K562 (cell line): Measurements from ENCODE around the gene VDR. TPM values are rescaled to one million over a fixed set of nuclear protein-coding genes. Genes with fewer than 3 reads are reported as not detected.

ENCODE experiments used
- ATAC-seq: fragments of 200-7000 bp; cut with Tn5 transposase; 3 replicates; pipeline ENCODE4 v1.9.1; 2020; ENCODE audit warnings: moderate library complexity
- BruUV-seq: library from RNA; stranded (reverse); fragments of 400-500 nt; replicated peaks from 2 replicates; lab custom pipeline; 2021; lab: Mats Ljungman, UMichigan
- CTCF ChIA-PET: fragments of 300-600 bp; formaldehyde crosslinking; extraction: SDS; loops from one replicate; lab custom pipeline; 2021; ENCODE audit warnings: low intra/inter-chr PET ratio; lab: Yijun Ruan, JAX
- POLR2A ChIA-PET: fragments of 300-600, 350-650 bp; sonication (Branson Sonifier 250); formaldehyde crosslinking; extraction: SDS; loops from one replicate; lab custom pipeline; 2021; ENCODE audit warnings: antibody characterized with exemption, inconsistent platforms; lab: Yijun Ruan, JAX
- DNase-seq, 4 experiments: peaks; one replicate each; pipeline versions ENCODE4 v3.0.0 to v3.0.0-alpha.2; 2011 to 2018; ENCODE audit warnings: low spot score in 3 of 4, mixed read lengths in 3 of 4; ENCODE audit errors: extremely low read depth in 1 of 4
- FAIRE-seq: peaks from 2 replicates; lab custom pipeline; 2011; peaks lifted over from hg19 to GRCh38; lab: Jason Lieb, UNC
- H2AFZ ChIP-seq: 2 replicates; pipeline ENCODE4 v1.6.0; 2011; ENCODE audit warnings: low read depth, low read length, control low read depth, inconsistent platforms
- H3K27ac ChIP-seq: fragments of 200-600 bp; 3 replicates; pipeline ENCODE4 v1.8.0; 2011; ENCODE audit warnings: low read depth, mild to moderate bottlenecking, control low read depth, inconsistent platforms, low read length, moderate library complexity, mixed read lengths; ENCODE audit errors: extremely low read depth
- H3K27me3 ChIP-seq, 2 experiments: fragments of 300-600 bp in 1 of 2; 2 replicates in 1 of 2; 3 replicates in 1 of 2; pipeline versions ENCODE4 v1.6.0 to v1.8.0; 2011; ENCODE audit warnings: inconsistent platforms in 2 of 2, low read length in 2 of 2, mild to moderate bottlenecking in 1 of 2, mixed read lengths in 1 of 2, moderate library complexity in 1 of 2; ENCODE audit not compliant: control insufficient read depth in 2 of 2, insufficient read depth in 2 of 2
- H3K36me3 ChIP-seq: fragments of 300-600 bp; 3 replicates; pipeline ENCODE4 v1.8.0; 2011; ENCODE audit warnings: mild to moderate bottlenecking, low read length, inconsistent platforms; ENCODE audit not compliant: control insufficient read depth, insufficient read depth
- H3K4me1 ChIP-seq, 2 experiments: fragments of 200-600 bp in 1 of 2; replicated peaks in 1 of 2; 2 replicates in 1 of 2; 3 replicates in 1 of 2; pipeline versions ENCODE4 v1.5.1 to v1.8.0; 2011; ENCODE audit warnings: inconsistent platforms in 2 of 2, low read length in 2 of 2, mild to moderate bottlenecking in 1 of 2, mixed read lengths in 1 of 2, moderate library complexity in 1 of 2; ENCODE audit not compliant: control insufficient read depth in 2 of 2, insufficient read depth in 2 of 2
- H3K4me2 ChIP-seq: 2 replicates; pipeline ENCODE4 v1.6.1; 2011; ENCODE audit warnings: low read length, control low read depth, inconsistent platforms, mixed read lengths; ENCODE audit not compliant: insufficient read depth
- H3K4me3 ChIP-seq: fragments of 200-600 bp; sonication (generic), shearing (Covaris generic); 2 replicates; pipeline ENCODE4 v1.5.1; 2016; ENCODE audit warnings: control low read depth, inconsistent platforms
- H3K79me2 ChIP-seq: fragments of 200-600 bp; 3 replicates; pipeline ENCODE4 v1.8.0; 2011; ENCODE audit warnings: low read length, inconsistent platforms; ENCODE audit not compliant: control insufficient read depth, insufficient read depth
- H3K9ac ChIP-seq, 2 experiments: 2 replicates each; pipeline versions ENCODE4 v1.6.0 to v1.6.1; 2011; ENCODE audit warnings: low read depth in 2 of 2, low read length in 2 of 2, control low read depth in 1 of 2, inconsistent platforms in 1 of 2, mild to moderate bottlenecking in 1 of 2, mixed read lengths in 1 of 2; ENCODE audit not compliant: insufficient read depth in 1 of 2
- H3K9me1 ChIP-seq: one replicate; pipeline ENCODE4 v1.6.0; 2011; ENCODE audit warnings: inconsistent platforms, mild to moderate bottlenecking, low read length, moderate library complexity; ENCODE audit not compliant: control insufficient read depth, insufficient read depth
- H3K9me3 ChIP-seq: replicated peaks from 2 replicates; pipeline ENCODE4 v1.5.1; 2011; ENCODE audit warnings: low read depth, low read length, inconsistent platforms; ENCODE audit not compliant: control insufficient read depth, insufficient read depth
- H4K20me1 ChIP-seq: replicated peaks from 2 replicates; pipeline ENCODE4 v1.6.1; 2011; ENCODE audit warnings: low read length, inconsistent platforms, mixed read lengths; ENCODE audit not compliant: control insufficient read depth, insufficient read depth
- CC2D1A ChIP-seq: fragments of 450-650 bp; IDR thresholded peaks from 2 replicates; pipeline ENCODE4 v1.6.1; 2017; ENCODE audit warnings: mild to moderate bottlenecking
- MYC ChIP-seq, 2 experiments: fragments of 250-450 bp in 1 of 2; sonication (Bioruptor Pico) in 1 of 2; IDR thresholded peaks; 2 replicates each; pipeline versions ENCODE4 v1.5.1 to v1.6.1; 2012 to 2021; ENCODE audit warnings: low read depth in 2 of 2, borderline replicate concordance in 1 of 2, improper control_type of control experiment in 1 of 2, low read length in 1 of 2, mild to moderate bottlenecking in 1 of 2, moderate library complexity in 1 of 2
- NFATC3 ChIP-seq: fragments of 450-650 bp; IDR thresholded peaks from 2 replicates; pipeline ENCODE4 v1.6.1; 2017; ENCODE audit warnings: mild to moderate bottlenecking
- OTX1 ChIP-seq: fragments of 450-650 bp; formaldehyde crosslinking; IDR thresholded peaks from 2 replicates; pipeline ENCODE4 v1.4.0; 2022; ENCODE audit warnings: mild to moderate bottlenecking
- RUNX1 ChIP-seq: sonication (generic); IDR thresholded peaks from 2 replicates; pipeline ENCODE4 v1.6.1; 2016; ENCODE audit warnings: antibody characterized with exemption, low read depth
- SMAD4 ChIP-seq: fragments of 250-450 bp; sonication (Bioruptor Pico); conservative IDR thresholded peaks from 2 replicates; pipeline ENCODE4 v1.8.0; 2021; ENCODE audit warnings: inconsistent platforms, mild to moderate bottlenecking, moderate library complexity
- TAF15 ChIP-seq: fragments of 200-400 bp; formaldehyde crosslinking; IDR thresholded peaks from 2 replicates; pipeline ENCODE4 v1.6.1; 2017; ENCODE audit warnings: mild to moderate bottlenecking, low read depth, low read length, moderate library complexity
- WGBS: fragments of 100-300 bp; shearing (Covaris generic); methylation state at CpG from one replicate; pipeline ENCODE4 v1.1.6; 2016; ENCODE audit warnings: low coverage, mixed read lengths; ENCODE audit not compliant: insufficient coverage; ENCODE audit errors: missing lambda C conversion rate; 5-methylcytosine and 5-hydroxymethylcytosine counted together
- in situ Hi-C: fragments of 300-500 bp; cut with MboI; formaldehyde crosslinking; loops from 4 replicates; pipeline ENCODE4 v1.15.0; 2018; ENCODE audit warnings: inconsistent platforms, mixed read lengths
- intact Hi-C: fragments of 100-400 bp; cut with micrococcal nuclease; formaldehyde crosslinking; loops from 2 replicates; pipeline ENCODE4 v1.14.2; 2022
- polyA plus RNA-seq, 8 experiments: library from polyadenylated mRNA; depleted of rRNA in 4 of 8; stranded (reverse) in 5 of 8; unstranded in 3 of 8; fragments of >200 nt; fragmentation: Nextera tagmentation in 2 of 8; fragmentation: Illumina TruSeq in 1 of 8; extraction: Ambion mirVana in 2 of 8; extraction: Trizol in 1 of 8; gene quantifications; 2 replicates each; pipeline versions ENCODE4 v1.2.1 to v1.2.3, GENCODE V29; 2011 to 2014; ENCODE audit warnings: inconsistent platforms in 1 of 8, missing spikeins in 1 of 8
- total RNA-seq, 7 experiments: library from RNA; depleted of rRNA in 6 of 7; stranded (reverse); fragments of >200 nt in 6 of 7; fragmentation: Illumina TruSeq in 2 of 7; extraction: Trizol in 2 of 7; gene quantifications; 2 replicates each; pipeline versions ENCODE4 v1.2.1 to v1.2.3, GENCODE V29; 2011 to 2021; ENCODE audit warnings: low replicate concordance in 1 of 7
- TF ChIP-seq, protein P1 (sequence below): fragments of 450-650 bp; IDR thresholded peaks from 2 replicates; pipeline ENCODE4 v1.6.1; 2017; ENCODE audit warnings: antibody characterized with exemption

Gene VDR
- total and polyA plus RNA-seq, 9 of the 15 experiments (the other 6 are each of a cell fraction or from before 2014, with no cell fraction given), result 0.61 to 4.8 (median 2.0) TPM

DNA sequence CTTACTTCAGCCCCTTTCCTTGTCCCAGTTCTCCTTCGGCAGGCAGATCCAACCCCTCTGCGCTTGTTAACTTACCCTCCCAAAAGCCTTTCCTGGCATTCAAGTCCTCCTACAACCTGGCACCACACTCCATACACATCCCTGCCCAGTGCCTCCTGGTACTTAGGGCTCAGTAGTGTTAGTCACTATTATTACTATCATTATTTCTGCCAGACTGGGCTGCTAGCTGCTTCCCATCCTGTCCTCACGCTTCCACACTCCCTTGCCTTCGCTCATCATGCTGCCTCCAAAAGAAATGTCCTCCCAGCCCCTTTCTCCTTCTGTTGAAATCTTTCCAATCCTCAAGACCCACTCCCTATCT, 83.5 kb downstream of the VDR start:
- Histone ChIP-seq H3K9me1 (no peaks in the 10 kb centered on the region), H2AFZ (peak overlapping the region; percentile 51; the same call in 1 of the 2 replicates), H4K20me1 (no peaks in the 10 kb centered on the region), H3K79me2 (peaks cover 42% of the 10 kb centered on the region), H3K27me3 (no peaks in the 10 kb centered on the region), H3K9ac (peak overlapping the region; percentile 73 to 96; a peak in 1 of 4 replicates), H3K27ac (no peak overlapping the region; the same call in 2 of the 3 replicates), H3K9me3 (no peaks in the 10 kb centered on the region), H3K4me1 (peaks cover 38 to 50% of the 10 kb centered on the region in 2 experiments), H3K4me2 (peak overlapping the region; percentile 94), H3K36me3 (peaks cover 13% of the 10 kb centered on the region), H3K4me3 (no peak overlapping the region)
- intact Hi-C loops, result no loop called here
- BruUV-seq, result no TSS peak
- ATAC-seq (no peak), FAIRE-seq (no peak), DNase-seq (no peak)
- in situ Hi-C loops, result no loop called here
- TF ChIP-seq MYC (IDR thresholded peaks at IDR 0.05; ENCODE audit: low read depth, low read length) (no peak), MYC (CRISPR knock-in tag; IDR thresholded peaks at IDR 0.05; ENCODE audit: borderline replicate concordance, low read depth) (no peak), NFATC3 (no peak), TAF15 (no peak), CC2D1A (no peak), RUNX1 (no peak), SMAD4 (CRISPR knock-in tag) (no peak), OTX1 (CRISPR knock-in tag) (no peak)
- TF ChIP-seq, protein P1, sequence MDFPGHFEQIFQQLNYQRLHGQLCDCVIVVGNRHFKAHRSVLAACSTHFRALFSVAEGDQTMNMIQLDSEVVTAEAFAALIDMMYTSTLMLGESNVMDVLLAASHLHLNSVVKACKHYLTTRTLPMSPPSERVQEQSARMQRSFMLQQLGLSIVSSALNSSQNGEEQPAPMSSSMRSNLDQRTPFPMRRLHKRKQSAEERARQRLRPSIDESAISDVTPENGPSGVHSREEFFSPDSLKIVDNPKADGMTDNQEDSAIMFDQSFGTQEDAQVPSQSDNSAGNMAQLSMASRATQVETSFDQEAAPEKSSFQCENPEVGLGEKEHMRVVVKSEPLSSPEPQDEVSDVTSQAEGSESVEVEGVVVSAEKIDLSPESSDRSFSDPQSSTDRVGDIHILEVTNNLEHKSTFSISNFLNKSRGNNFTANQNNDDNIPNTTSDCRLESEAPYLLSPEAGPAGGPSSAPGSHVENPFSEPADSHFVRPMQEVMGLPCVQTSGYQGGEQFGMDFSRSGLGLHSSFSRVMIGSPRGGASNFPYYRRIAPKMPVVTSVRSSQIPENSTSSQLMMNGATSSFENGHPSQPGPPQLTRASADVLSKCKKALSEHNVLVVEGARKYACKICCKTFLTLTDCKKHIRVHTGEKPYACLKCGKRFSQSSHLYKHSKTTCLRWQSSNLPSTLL, result no peak
- 94% methylated on average over 4 of the region's 4 CpGs for WGBS
- ChIA-PET CTCF (no interaction called here), POLR2A (interaction anchor here (0.8 to 1.4 kb wide), 5 partner anchors 8 to 64 kb away, joined by 3 to 5 read pairs (median 4); no protein-coding TSS in a partner anchor)
